Transverse colon (tissue), 4 donors: ENCODE results near the gene CDRT4.

ENCODE experiments used
- EP300 ChIP-seq: sonication (generic); formaldehyde crosslinking; IDR thresholded peaks from one replicate; pipeline ENCODE4 v1.6.1; 2017; ENCODE audit warnings: antibody characterized with exemption, low read depth
- POLR2A ChIP-seq: fragments of 450-650 bp; IDR thresholded peaks from one replicate; pipeline ENCODE4 v1.6.1; 2016; ENCODE audit warnings: antibody characterized with exemption, mild to moderate bottlenecking, moderate library complexity
- POLR2AphosphoS5 ChIP-seq, 3 donors: sonication (generic); formaldehyde crosslinking; IDR thresholded peaks; one replicate each; pipeline ENCODE4 v1.6.1; 2016; ENCODE audit warnings: antibody characterized with exemption in 3 of 3
- TF ChIP-seq, protein P1 (sequence below), 5 experiments: fragments of 200-600 bp in 3 of 5; fragments of 450-650 bp in 2 of 5; sonication (generic) in 3 of 5; IDR thresholded peaks; 1 replicate in 2 of 5; 2 replicates in 3 of 5; pipeline ENCODE4 v1.5.1; 2016 to 2017; ENCODE audit warnings: antibody characterized with exemption in 5 of 5, inconsistent platforms in 3 of 5, mild to moderate bottlenecking in 2 of 5, moderate library complexity in 1 of 5

DNA sequence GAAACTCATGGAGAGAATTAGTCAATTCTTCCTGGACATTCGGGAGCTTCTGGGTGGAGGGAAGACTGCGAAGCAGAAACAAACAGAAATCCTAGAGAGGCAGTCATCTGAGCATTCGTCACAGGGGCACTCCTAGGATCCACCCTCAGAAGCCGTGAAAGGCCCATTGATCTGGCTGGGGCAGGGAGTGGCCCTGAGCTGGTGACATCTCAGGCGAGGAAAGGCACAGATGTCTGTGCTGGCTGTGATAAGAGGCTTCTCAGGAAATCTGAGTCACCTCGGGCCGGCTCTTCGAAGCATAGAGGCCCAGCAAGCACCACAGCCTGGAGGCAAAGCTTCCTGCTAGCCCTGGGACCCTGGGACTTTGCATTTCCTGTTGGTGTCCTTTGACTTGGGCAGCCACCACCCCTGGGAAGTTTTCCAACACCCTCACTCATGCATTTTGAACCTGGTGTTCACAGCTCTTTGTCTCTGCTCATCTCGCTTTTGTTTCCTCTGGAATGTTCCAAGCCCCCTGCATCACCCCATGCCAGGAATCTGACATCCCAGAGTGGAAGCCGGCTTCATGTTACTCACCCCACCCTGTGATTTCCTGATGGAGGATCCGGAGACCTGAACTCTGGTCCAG, 23.3 kb upstream of the CDRT4 start:
- TF ChIP-seq, protein P1, sequence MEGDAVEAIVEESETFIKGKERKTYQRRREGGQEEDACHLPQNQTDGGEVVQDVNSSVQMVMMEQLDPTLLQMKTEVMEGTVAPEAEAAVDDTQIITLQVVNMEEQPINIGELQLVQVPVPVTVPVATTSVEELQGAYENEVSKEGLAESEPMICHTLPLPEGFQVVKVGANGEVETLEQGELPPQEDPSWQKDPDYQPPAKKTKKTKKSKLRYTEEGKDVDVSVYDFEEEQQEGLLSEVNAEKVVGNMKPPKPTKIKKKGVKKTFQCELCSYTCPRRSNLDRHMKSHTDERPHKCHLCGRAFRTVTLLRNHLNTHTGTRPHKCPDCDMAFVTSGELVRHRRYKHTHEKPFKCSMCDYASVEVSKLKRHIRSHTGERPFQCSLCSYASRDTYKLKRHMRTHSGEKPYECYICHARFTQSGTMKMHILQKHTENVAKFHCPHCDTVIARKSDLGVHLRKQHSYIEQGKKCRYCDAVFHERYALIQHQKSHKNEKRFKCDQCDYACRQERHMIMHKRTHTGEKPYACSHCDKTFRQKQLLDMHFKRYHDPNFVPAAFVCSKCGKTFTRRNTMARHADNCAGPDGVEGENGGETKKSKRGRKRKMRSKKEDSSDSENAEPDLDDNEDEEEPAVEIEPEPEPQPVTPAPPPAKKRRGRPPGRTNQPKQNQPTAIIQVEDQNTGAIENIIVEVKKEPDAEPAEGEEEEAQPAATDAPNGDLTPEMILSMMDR (IDR thresholded peaks at IDR 0.05): no peak
- TF ChIP-seq POLR2A (no peak), POLR2AphosphoS5 (IDR thresholded peaks at IDR 0.05) (peak; percentile 22 to 45 (median 26)), EP300 (no peak)
